Suprapubic skin (tissue), 4 donors: ENCODE data around the gene NPFF. TPM values are rescaled to one million over a fixed set of nuclear protein-coding genes. Genes with fewer than 3 reads are reported as not detected.

ENCODE experiments used
- DNase-seq, 2 donors: peaks; one replicate each; pipeline ENCODE4 v3.0.0-alpha.2; 2019; ENCODE audit warnings: low spot score in 2 of 2
- H3K27ac ChIP-seq: fragments of 200-600 bp; sonication (generic); one replicate; pipeline ENCODE4 v1.5.1; 2019
- H3K27me3 ChIP-seq: fragments of 200-600 bp; sonication (generic); one replicate; pipeline ENCODE4 v1.5.1; 2019
- H3K36me3 ChIP-seq: fragments of 200-600 bp; sonication (generic); one replicate; pipeline ENCODE4 v1.5.1; 2019
- H3K4me1 ChIP-seq: fragments of 200-600 bp; sonication (generic); one replicate; pipeline ENCODE4 v1.5.1; 2019
- H3K4me3 ChIP-seq: fragments of 200-600 bp; sonication (generic); one replicate; pipeline ENCODE4 v1.5.1; 2019; ENCODE audit warnings: mild to moderate bottlenecking
- H3K9me3 ChIP-seq: fragments of 200-600 bp; sonication (generic); one replicate; pipeline ENCODE4 v1.5.1; 2019
- CTCF ChIP-seq, 2 donors: fragments of 200-600 bp in 1 of 2; fragments of 450-650 bp in 1 of 2; sonication (generic) in 1 of 2; IDR thresholded peaks; one replicate each; pipeline ENCODE4 v1.5.1; 2016 to 2019; ENCODE audit warnings: antibody characterized with exemption in 2 of 2, mild to moderate bottlenecking in 1 of 2, moderate library complexity in 1 of 2
- EP300 ChIP-seq: sonication (generic); formaldehyde crosslinking; IDR thresholded peaks from one replicate; pipeline ENCODE4 v1.6.1; 2017; ENCODE audit warnings: antibody characterized with exemption
- POLR2A ChIP-seq, 2 donors: fragments of 450-650 bp; IDR thresholded peaks; one replicate each; pipeline ENCODE4 v1.6.1; 2017; ENCODE audit warnings: antibody characterized with exemption in 2 of 2, mild to moderate bottlenecking in 2 of 2, moderate library complexity in 2 of 2
- POLR2AphosphoS5 ChIP-seq, 3 donors: sonication (generic); formaldehyde crosslinking; IDR thresholded peaks; one replicate each; pipeline ENCODE4 v1.6.1; 2017; ENCODE audit warnings: antibody characterized with exemption in 3 of 3
- WGBS: methylation state at CpG from one replicate; pipeline ENCODE4 v1.1.5; 2018; 5-methylcytosine and 5-hydroxymethylcytosine counted together
- total RNA-seq, 4 donors: library from RNA; depleted of rRNA; stranded (reverse); fragments of >200 nt; gene quantifications; one replicate each; pipeline ENCODE4 v1.1.0, GENCODE V29; 2016

The NPFF gene
- total RNA-seq, 4 donors from 2014 or later, result not detected

- Histone ChIP-seq H3K4me3 (no peak overlapping the region), H3K4me1 (peaks cover 44% of the 10 kb centered on the region), H3K9me3 (no peaks in the 10 kb centered on the region), H3K27ac (no peak overlapping the region), H3K27me3 (no peaks in the 10 kb centered on the region), H3K36me3 (peaks cover 42% of the 10 kb centered on the region)
- WGBS, result 77% methylated on average over 13 of the region's 19 CpGs
- DNase-seq, result peak in 1 of 2 donors; percentile 61
- no peak for TF ChIP-seq POLR2A (IDR thresholded peaks at IDR 0.05)
- no peak for TF ChIP-seq POLR2AphosphoS5 (IDR thresholded peaks at IDR 0.05)
- TF ChIP-seq EP300, result no peak
- TF ChIP-seq CTCF (IDR thresholded peaks at IDR 0.05), result no peak
Measured at GRCh38 chr12:53505555-53506449, 1.5 kb downstream of the NPFF start.

- Histone ChIP-seq H3K9me3 (no peaks in the 10 kb centered on the region), H3K4me1 (peaks cover 47% of the 10 kb centered on the region), H3K27me3 (no peaks in the 10 kb centered on the region), H3K27ac (no peak overlapping the region), H3K36me3 (peaks cover 35% of the 10 kb centered on the region), H3K4me3 (no peak overlapping the region)
- peak in 1 of 2 donors; percentile 64 for DNase-seq
- WGBS, result 82% methylated on average over 6 of the region's 10 CpGs
- TF ChIP-seq EP300, result no peak
- TF ChIP-seq POLR2A (IDR thresholded peaks at IDR 0.05), result no peak
- no peak for TF ChIP-seq POLR2AphosphoS5 (IDR thresholded peaks at IDR 0.05)
- TF ChIP-seq CTCF (IDR thresholded peaks at IDR 0.05), result no peak
Measured at GRCh38 chr12:53505086-53505485, 2.2 kb downstream of the NPFF start.

- Histone ChIP-seq H3K4me1 (peaks cover 56% of the 10 kb centered on the region), H3K27me3 (no peaks in the 10 kb centered on the region), H3K4me3 (no peak overlapping the region), H3K9me3 (no peaks in the 10 kb centered on the region), H3K27ac (no peak overlapping the region), H3K36me3 (peaks cover 30% of the 10 kb centered on the region)
- TF ChIP-seq POLR2A (IDR thresholded peaks at IDR 0.05) (no peak), POLR2AphosphoS5 (IDR thresholded peaks at IDR 0.05) (no peak), EP300 (no peak), CTCF (IDR thresholded peaks at IDR 0.05) (no peak)
- peak in 1 of 2 donors; percentile 59 for DNase-seq
- 78% methylated on average over 14 of the region's 14 CpGs for WGBS
Measured at GRCh38 chr12:53504004-53504920, 3.0 kb downstream of the NPFF start.

GRCh38 chr12:53502983-53503728 lies 4.1 kb downstream of the NPFF start:
- H3K27ac ChIP-seq, result peak overlapping the region; percentile 3
- DNase-seq, result peak in 1 of 2 donors; percentile 62
- peaks cover 58% of the 10 kb centered on the region for H3K4me1 ChIP-seq
- TF ChIP-seq POLR2A (IDR thresholded peaks at IDR 0.05), result no peak
- no peak for TF ChIP-seq CTCF (IDR thresholded peaks at IDR 0.05)
- TF ChIP-seq EP300, result no peak
- no peak for TF ChIP-seq POLR2AphosphoS5 (IDR thresholded peaks at IDR 0.05)
- H3K36me3 ChIP-seq, result peaks cover 30% of the 10 kb centered on the region
- WGBS, result 69% methylated on average over 10 of the region's 10 CpGs
- no peaks in the 10 kb centered on the region for H3K27me3 ChIP-seq
- H3K4me3 ChIP-seq, result no peak overlapping the region
- no peaks in the 10 kb centered on the region for H3K9me3 ChIP-seq
